HEK293T (cell line): Measurements from ENCODE around the gene VPS4B.

Experiments
- ARNT ChIP-seq: fragments of 450-650 bp; IDR thresholded peaks from 2 replicates; pipeline ENCODE4 v1.6.1; 2017; ENCODE audit warnings: mild to moderate bottlenecking
- BHLHE40 ChIP-seq: fragments of 450-650 bp; IDR thresholded peaks from 2 replicates; pipeline ENCODE4 v1.6.1; 2016; ENCODE audit warnings: mild to moderate bottlenecking, moderate library complexity, borderline replicate concordance
- ELF4 ChIP-seq: fragments of 450-650 bp; IDR thresholded peaks from 2 replicates; pipeline ENCODE4 v1.6.1; 2017; ENCODE audit warnings: antibody characterized with exemption
- FOXK2 ChIP-seq: fragments of 450-650 bp; IDR thresholded peaks from 2 replicates; pipeline ENCODE4 v1.6.1; 2016; ENCODE audit warnings: mild to moderate bottlenecking
- FOXM1 ChIP-seq: fragments of 450-650 bp; IDR thresholded peaks from 2 replicates; pipeline ENCODE4 v1.6.1; 2017; ENCODE audit warnings: mild to moderate bottlenecking, borderline replicate concordance
- HDGF ChIP-seq: fragments of 450-650 bp; IDR thresholded peaks from 2 replicates; pipeline ENCODE4 v1.6.1; 2017; ENCODE audit warnings: antibody characterized with exemption, borderline replicate concordance
- L3MBTL2 ChIP-seq: fragments of 450-650 bp; conservative IDR thresholded peaks from 2 replicates; pipeline ENCODE4 v1.6.1; 2016; ENCODE audit warnings: mild to moderate bottlenecking
- LEF1 ChIP-seq: fragments of 450-650 bp; IDR thresholded peaks from 2 replicates; pipeline ENCODE4 v1.6.1; 2017; ENCODE audit warnings: mild to moderate bottlenecking, borderline replicate concordance
- NFRKB ChIP-seq: fragments of 450-650 bp; IDR thresholded peaks from 2 replicates; pipeline ENCODE4 v1.6.1; 2016; ENCODE audit warnings: mild to moderate bottlenecking, moderate library complexity
- PKNOX1 ChIP-seq: fragments of 450-650 bp; IDR thresholded peaks from 2 replicates; pipeline ENCODE4 v1.6.1; 2016
- SP1 ChIP-seq: fragments of 450-650 bp; IDR thresholded peaks from 2 replicates; pipeline ENCODE4 v1.6.1; 2017
- SUZ12 ChIP-seq: fragments of 450-650 bp; IDR thresholded peaks from 2 replicates; pipeline ENCODE4 v1.6.1; 2016; ENCODE audit warnings: mild to moderate bottlenecking
- TARDBP ChIP-seq: fragments of 450-650 bp; IDR thresholded peaks from 2 replicates; pipeline ENCODE4 v1.6.1; 2016
- ZNF384 ChIP-seq: fragments of 450-650 bp; IDR thresholded peaks from 2 replicates; pipeline ENCODE4 v1.6.1; 2016

GRCh38 chr18:63447066-63447465, 24.8 kb upstream of the VPS4B start:
- TF ChIP-seq PKNOX1, result no peak
- no peak for TF ChIP-seq SUZ12
- TF ChIP-seq ZNF384, result no peak
- no peak for TF ChIP-seq L3MBTL2
- no peak for TF ChIP-seq SP1
- no peak for TF ChIP-seq ARNT
- TF ChIP-seq BHLHE40, result no peak
- TF ChIP-seq NFRKB, result no peak
- TF ChIP-seq FOXM1, result no peak
- TF ChIP-seq ELF4, result no peak
- no peak for TF ChIP-seq FOXK2
- no peak for TF ChIP-seq TARDBP
- no peak for TF ChIP-seq HDGF
- no peak for TF ChIP-seq LEF1
